SU-DHL-6 (cell line): ENCODE measurements around the gene SMPD3.

Experiments used
- CTCF ChIP-seq: fragments of 200-600 bp; sonication (generic); IDR thresholded peaks from one replicate; pipeline ENCODE4 v1.5.1; 2017; ENCODE audit warnings: antibody characterized with exemption, mild to moderate bottlenecking, low read length, moderate library complexity; ENCODE audit not compliant: insufficient read depth, poor library complexity, severe bottlenecking
- EZH2phosphoT487 ChIP-seq: fragments of 200-600 bp; sonication (generic), shearing (Covaris generic); conservative IDR thresholded peaks from 2 replicates; pipeline ENCODE4 v1.6.1; 2018; ENCODE audit warnings: mild to moderate bottlenecking, antibody characterized with exemption, low read length, moderate library complexity, mixed read lengths

- TF ChIP-seq CTCF = peak; percentile 28
- TF ChIP-seq EZH2phosphoT487 = no peak
Observed at GRCh38 chr16:68436581-68436980, 11.7 kb downstream of the SMPD3 start.
